Esophagus (tissue), 2 donors: ENCODE results near the gene COMMD3. TPM values are rescaled to one million over a fixed set of nuclear protein-coding genes. Genes with fewer than 3 reads are reported as not detected.
"Not testable (repeated sequence)": the region's sequence is repeated elsewhere in the genome, so short reads cannot be mapped to it uniquely, and the experiment has no call there.

ENCODE experiments used
- H3K27ac ChIP-seq, 2 donors: one replicate each; pipeline ENCODE4 v1.5.1; 2013; ENCODE audit warnings: low read depth in 2 of 2, mild to moderate bottlenecking in 2 of 2, inconsistent platforms in 1 of 2, low read length in 1 of 2, moderate library complexity in 1 of 2
- H3K27me3 ChIP-seq, 2 donors: one replicate each; pipeline ENCODE4 v1.6.1; 2013; ENCODE audit warnings: low read length in 2 of 2, control low read depth in 1 of 2, mild to moderate bottlenecking in 1 of 2; ENCODE audit not compliant: insufficient read depth in 2 of 2, control insufficient read depth in 1 of 2
- H3K36me3 ChIP-seq, 2 donors: one replicate each; pipeline ENCODE4 v1.6.1; 2013; ENCODE audit warnings: low read length in 1 of 2; ENCODE audit not compliant: control insufficient read depth in 2 of 2, insufficient read depth in 2 of 2
- H3K4me1 ChIP-seq, 2 donors: one replicate each; pipeline ENCODE4 v1.6.1; 2013; ENCODE audit warnings: low read length in 1 of 2; ENCODE audit not compliant: control insufficient read depth in 2 of 2, insufficient read depth in 2 of 2
- H3K4me3 ChIP-seq, 2 donors: one replicate each; pipeline ENCODE4 v1.5.1; 2013; ENCODE audit warnings: low read length in 2 of 2, mild to moderate bottlenecking in 2 of 2, low read depth in 1 of 2, moderate library complexity in 1 of 2
- H3K9me3 ChIP-seq, 2 donors: one replicate each; pipeline ENCODE4 v1.6.1; 2013; ENCODE audit warnings: mild to moderate bottlenecking in 2 of 2, low read depth in 1 of 2, low read length in 1 of 2, moderate library complexity in 1 of 2; ENCODE audit not compliant: control insufficient read depth in 2 of 2, insufficient read depth in 1 of 2
- WGBS, 2 donors: extraction: QIAGEN DNeasy Blood & Tissue Kit; methylation state at CpG; one replicate each; pipeline ENCODE4 v1.1.7; 2013; 5-methylcytosine and 5-hydroxymethylcytosine counted together
- polyA plus RNA-seq, 2 donors: library from polyadenylated mRNA; stranded (reverse); fragments of 200-250 nt; gene quantifications; one replicate each; pipeline ENCODE4 v1.2.3, GENCODE V29; 2013
- donor health status: healthy with polysubstance abuse.
- donor health status: Bipolar disorder and iron deficiency.

The COMMD3 gene
- polyA plus RNA-seq, 2 donors = 34.7 to 36.7 TPM

DNA sequence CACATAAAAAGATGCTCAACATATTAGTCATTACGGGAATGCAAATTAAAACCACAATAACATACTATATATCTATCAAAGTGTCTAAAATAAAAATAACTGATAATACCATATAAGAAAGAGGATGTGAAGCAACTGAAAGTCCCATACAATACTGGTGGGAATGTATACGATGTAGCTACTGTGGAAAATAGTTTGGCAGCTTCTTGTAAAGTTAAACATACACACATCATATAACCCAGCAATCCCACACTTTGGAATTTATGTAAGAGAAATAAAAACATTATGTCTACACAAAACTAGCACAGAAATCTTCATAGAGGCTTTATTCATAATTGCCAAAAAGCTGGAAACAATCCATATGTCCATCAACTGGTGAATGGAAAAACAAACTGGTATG, 10.5 kb upstream of the COMMD3 start:
- no peaks in the 10 kb centered on the region for H3K4me1 ChIP-seq
- H3K27me3 ChIP-seq = no peaks in the 10 kb centered on the region
- 81 to 82% methylated on average over 2 of the region's 2 CpGs for WGBS, 2 donors
- H3K9me3 ChIP-seq = no peaks in the 10 kb centered on the region
- no peak overlapping the region for H3K27ac ChIP-seq
- H3K36me3 ChIP-seq = no peaks in the 10 kb centered on the region
- no peak overlapping the region for H3K4me3 ChIP-seq

DNA sequence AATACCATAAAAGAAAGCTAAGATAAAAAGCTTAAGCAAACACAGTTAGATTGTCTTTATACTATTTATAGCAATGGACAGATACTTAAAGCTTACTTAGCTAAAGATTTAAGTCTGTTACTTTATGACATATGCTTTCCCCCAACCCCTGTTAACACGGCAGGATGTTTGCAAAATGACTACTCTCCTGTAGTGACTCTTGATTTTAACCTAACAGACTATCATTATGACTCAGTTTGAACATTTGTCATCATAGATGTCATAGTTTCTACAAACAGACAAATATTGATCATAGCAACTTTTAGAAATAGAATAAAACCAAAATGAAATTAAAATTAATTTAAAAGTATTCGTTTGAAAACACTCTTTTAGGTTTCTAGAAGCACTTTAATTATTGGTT, 7.8 kb upstream of the COMMD3 start:
- 69 to 76% methylated on average over 2 of the region's 2 CpGs for WGBS, 2 donors
- Histone ChIP-seq H3K27ac (no peak overlapping the region), H3K27me3 (no peaks in the 10 kb centered on the region), H3K4me1 (no peaks in the 10 kb centered on the region), H3K36me3 (no peaks in the 10 kb centered on the region), H3K4me3 (no peak overlapping the region), H3K9me3 (no peaks in the 10 kb centered on the region)

DNA sequence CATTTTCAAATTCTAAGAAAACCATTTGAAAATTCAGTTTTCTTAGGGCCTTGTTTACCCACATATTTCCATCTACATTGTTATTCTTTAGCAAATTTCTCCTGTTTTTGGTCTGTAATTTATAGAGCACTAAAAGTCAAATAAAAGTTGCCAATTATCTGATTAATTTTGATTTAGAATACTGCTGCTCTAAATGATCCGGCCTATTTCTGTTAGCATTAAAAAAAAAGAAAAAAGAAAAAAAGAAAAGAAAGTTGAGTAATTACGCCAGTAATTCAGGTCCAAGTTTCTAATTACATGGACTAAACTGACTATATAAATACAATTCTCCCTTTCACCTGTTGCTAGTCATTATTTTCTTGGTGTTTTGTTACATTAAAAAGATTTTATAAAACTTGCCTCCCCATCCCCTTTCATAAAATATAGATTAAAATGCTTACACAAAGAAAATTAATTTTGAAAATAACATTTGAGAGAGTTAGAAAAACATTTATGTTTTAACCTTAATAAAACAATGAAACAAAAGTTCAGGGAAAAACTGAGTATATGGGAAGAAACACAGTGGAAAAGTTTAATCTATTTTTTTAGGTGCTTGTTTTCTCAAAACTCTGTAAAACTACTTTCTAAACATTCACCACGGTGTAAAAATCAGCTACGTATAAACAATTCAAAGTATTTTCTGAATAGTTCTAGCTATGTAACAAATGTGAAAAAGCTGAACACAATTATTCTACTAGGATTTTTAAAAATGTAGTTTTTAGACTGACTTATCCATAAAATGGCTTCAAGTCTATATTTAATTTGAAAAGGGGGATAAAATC, 6.8 kb upstream of the COMMD3 start:
- 96 to 97% methylated on average over 4 of the region's 4 CpGs for WGBS, 2 donors
- Histone ChIP-seq H3K27ac (no peak overlapping the region), H3K9me3 (no peaks in the 10 kb centered on the region), H3K4me1 (no peaks in the 10 kb centered on the region), H3K4me3 (no peak overlapping the region), H3K36me3 (no peaks in the 10 kb centered on the region), H3K27me3 (no peaks in the 10 kb centered on the region)

DNA sequence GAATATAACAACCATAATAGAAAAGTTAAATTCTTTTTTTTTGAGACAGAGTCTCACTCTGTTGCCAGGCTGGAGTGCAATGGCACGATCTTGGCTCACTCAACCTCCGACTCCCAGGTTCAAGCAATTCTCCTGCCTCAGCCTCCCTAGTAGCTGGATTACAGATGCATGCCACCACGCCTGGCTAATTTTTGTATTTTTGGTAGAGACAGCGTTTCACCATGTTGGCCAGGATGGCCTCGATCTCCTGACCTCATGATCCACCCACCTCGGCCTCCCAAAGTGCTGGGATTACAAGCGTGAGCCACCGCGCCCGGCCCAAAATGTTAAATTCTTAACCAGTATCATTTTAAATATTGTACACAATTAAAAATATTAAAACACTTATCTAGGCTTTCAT, 6.2 kb upstream of the COMMD3 start:
- H3K36me3 ChIP-seq, H3K4me3 ChIP-seq, H3K27me3 ChIP-seq, H3K4me1 ChIP-seq, H3K9me3 ChIP-seq, H3K27ac ChIP-seq: not testable (repeated sequence)
- 95% methylated on average over 10 of the region's 10 CpGs for WGBS, 2 donors

DNA sequence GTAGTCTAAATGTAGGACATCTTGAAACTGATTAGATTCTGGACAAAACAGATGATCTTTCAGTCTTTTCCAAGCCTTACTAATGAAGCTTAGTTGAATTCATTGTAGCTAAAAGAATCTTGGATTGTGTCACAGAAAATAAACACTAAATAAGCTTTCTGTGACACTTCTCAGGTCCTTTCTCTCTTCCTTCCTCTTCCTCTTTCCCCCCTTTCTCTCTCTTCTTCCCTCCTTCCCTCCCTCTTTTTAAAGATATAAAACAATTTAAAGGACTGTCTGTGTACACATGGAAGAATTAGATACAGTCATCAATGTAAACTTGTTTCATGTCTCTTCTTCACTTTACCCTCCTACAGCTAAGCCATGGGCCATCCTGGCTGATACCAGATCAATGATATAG, 5.3 kb upstream of the COMMD3 start:
- Histone ChIP-seq H3K27me3 (no peaks in the 10 kb centered on the region), H3K36me3 (no peaks in the 10 kb centered on the region), H3K27ac (no peak overlapping the region), H3K4me3 (no peak overlapping the region), H3K4me1 (no peaks in the 10 kb centered on the region), H3K9me3 (no peaks in the 10 kb centered on the region)

DNA sequence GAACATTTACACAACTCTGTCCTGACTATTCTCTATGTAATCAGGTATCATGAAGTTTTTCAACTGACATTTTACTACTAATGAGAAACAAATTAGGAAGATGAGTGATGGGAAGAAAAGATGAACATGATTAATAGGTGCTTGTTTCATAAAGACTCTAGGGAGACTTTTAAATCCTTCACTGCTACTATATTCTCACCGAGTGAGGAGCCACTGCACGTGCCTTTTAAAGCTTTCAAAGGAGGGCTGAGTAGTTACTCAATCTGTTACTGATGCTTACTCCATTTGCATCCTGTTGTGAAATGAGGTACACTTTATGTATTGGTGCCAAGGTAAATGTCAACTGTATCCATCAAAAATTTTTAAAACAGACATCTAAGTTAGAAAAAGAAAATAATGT, 1.3 kb upstream of the COMMD3 start:
- WGBS, 2 donors = 64 to 75% methylated on average over 2 of the region's 2 CpGs
- no peaks in the 10 kb centered on the region for H3K4me1 ChIP-seq
- no peak overlapping the region for H3K27ac ChIP-seq
- no peaks in the 10 kb centered on the region for H3K36me3 ChIP-seq
- no peaks in the 10 kb centered on the region for H3K27me3 ChIP-seq
- H3K9me3 ChIP-seq = no peaks in the 10 kb centered on the region
- no peak overlapping the region for H3K4me3 ChIP-seq

DNA sequence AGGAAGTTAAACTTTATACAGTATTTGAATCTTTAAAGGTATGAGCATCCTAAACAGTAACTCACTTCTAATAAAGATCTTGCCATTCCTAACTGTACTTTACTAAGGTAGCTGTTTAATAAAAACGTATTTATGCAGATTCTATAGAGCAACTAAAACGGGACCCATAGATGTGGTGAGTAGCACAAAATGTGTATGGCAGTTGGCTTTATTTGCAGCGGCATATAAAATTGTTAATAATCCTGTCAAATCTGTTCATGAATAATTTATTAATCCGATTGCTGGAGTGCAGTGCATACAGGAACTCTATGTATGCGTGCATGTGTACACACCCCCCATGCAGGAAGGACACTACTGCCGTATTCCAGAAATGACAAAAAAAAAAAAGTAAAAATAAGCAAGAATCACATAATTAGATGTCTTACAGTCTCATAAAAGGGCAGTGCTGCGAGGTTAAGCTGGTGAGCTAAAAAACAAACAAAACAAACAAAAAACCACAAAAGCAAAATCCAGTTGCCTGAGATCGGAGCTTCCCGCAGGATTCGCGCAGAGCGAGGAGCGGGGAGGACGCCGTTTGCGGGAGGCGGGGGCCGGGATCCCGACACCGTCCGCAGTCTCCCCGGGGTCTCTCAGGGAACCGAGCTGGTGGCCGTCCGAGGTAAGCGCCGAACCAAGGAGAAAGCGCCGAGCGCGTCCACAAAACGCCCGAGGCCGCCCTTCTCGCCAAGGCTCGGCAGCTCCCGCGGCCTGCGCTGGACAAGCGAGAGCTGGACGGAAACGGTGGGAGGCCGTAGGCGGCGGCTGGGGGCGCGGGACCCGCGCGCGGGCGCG, 518 bp upstream of the COMMD3 start:
- no peaks in the 10 kb centered on the region for H3K27me3 ChIP-seq
- H3K4me1 ChIP-seq = no peaks in the 10 kb centered on the region
- WGBS, 2 donors = 1 to 2% methylated on average over 51 to 53 of the region's 53 CpGs
- H3K36me3 ChIP-seq = no peaks in the 10 kb centered on the region
- H3K27ac ChIP-seq = peak overlapping the region; percentile 81 to 93
- H3K9me3 ChIP-seq = no peaks in the 10 kb centered on the region
- H3K4me3 ChIP-seq = peak overlapping the region; percentile 67 to 86

DNA sequence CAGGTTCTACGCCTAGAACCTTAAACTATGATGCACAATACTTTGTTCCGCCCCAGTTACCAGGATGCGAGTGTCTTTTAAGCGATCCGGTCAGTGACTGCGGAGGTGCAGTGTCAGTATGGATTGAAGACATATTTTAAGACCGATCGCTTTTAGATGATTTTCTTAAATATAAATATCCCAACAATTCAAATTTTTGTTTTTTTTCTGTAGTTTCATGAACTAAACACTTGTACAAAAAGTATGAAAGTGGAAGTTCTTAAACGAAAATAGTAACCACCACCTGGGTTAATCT, 835 bp downstream of the COMMD3 start:
- 12 to 14% methylated on average over 9 of the region's 9 CpGs for WGBS, 2 donors
- Histone ChIP-seq H3K4me3 (peak overlapping the region; percentile 67 to 86), H3K9me3 (no peaks in the 10 kb centered on the region), H3K27me3 (peaks cover 0 to 6% of the 10 kb centered on the region in 2 donors), H3K36me3 (no peaks in the 10 kb centered on the region), H3K4me1 (no peaks in the 10 kb centered on the region), H3K27ac (peak overlapping the region; percentile 81 to 93)

DNA sequence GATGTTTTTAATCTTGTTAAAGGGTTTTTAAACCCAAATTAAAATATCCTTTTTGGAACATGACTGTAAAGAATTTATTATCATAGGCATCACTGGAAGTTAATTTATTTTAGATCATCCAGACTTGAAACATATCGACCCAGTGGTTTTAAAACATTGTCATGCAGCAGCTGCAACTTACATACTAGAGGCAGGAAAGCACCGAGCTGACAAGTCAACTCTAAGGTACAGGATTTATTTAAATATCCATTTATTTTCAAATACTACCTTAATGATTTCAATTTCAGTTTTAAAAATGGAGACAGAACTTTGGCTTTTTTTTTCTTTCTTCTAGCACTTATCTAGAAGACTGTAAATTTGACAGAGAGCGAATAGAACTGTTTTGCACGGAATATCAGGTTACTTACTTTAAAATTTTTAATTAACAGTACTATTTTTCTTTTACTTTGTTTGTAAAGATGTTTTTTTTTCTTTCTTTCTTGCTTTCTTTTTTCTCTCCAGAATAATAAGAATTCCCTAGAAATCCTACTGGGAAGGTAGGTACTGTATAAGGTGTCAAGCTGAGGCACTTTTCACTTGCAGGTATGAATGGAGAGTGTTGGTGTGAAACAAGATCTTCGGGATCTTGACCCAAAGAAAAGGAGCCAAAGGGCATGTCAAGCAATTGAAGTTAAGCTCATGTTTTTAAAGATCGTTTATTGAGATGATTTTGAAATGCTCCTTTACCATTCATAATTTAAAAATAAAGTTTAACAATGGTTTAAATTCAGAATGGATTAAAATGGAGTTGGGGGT, 1.8 kb downstream of the COMMD3 start:
- Histone ChIP-seq H3K27ac (no peak overlapping the region), H3K36me3 (no peaks in the 10 kb centered on the region), H3K4me3 (no peak overlapping the region), H3K9me3 (no peaks in the 10 kb centered on the region), H3K27me3 (peaks cover 0 to 7% of the 10 kb centered on the region in 2 donors), H3K4me1 (no peaks in the 10 kb centered on the region)
- 82 to 86% methylated on average over 6 of the region's 6 CpGs for WGBS, 2 donors
